ENCODE measurements around the gene JOSD1. TPM values are rescaled to one million over a fixed set of nuclear protein-coding genes. Genes with fewer than 3 reads are reported as not detected.

Gene JOSD1
- total and polyA plus RNA-seq, 2 experiments from 2014 or later, result 18.6 to 104 TPM

DNA sequence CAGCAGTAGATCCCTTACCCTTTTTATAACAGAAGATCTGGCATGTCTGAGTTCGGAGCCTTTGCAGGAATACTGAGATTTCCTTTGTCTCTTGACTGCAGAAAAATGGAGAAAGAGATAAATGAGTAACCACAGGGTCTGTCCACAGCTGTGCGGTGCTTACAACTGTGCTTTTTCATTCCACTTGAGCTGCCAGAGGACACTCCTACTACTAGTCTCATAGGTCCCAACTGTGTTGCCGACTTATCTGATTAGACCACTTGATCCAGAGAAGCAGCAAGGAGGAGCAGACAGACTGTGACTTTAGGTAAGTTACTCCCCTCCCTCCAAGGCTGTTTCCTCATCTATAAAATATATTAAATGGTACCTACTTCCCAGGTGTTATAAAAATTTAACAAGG lies 62.0 kb downstream of the JOSD1 start:
- TF ChIP-seq, protein P1, sequence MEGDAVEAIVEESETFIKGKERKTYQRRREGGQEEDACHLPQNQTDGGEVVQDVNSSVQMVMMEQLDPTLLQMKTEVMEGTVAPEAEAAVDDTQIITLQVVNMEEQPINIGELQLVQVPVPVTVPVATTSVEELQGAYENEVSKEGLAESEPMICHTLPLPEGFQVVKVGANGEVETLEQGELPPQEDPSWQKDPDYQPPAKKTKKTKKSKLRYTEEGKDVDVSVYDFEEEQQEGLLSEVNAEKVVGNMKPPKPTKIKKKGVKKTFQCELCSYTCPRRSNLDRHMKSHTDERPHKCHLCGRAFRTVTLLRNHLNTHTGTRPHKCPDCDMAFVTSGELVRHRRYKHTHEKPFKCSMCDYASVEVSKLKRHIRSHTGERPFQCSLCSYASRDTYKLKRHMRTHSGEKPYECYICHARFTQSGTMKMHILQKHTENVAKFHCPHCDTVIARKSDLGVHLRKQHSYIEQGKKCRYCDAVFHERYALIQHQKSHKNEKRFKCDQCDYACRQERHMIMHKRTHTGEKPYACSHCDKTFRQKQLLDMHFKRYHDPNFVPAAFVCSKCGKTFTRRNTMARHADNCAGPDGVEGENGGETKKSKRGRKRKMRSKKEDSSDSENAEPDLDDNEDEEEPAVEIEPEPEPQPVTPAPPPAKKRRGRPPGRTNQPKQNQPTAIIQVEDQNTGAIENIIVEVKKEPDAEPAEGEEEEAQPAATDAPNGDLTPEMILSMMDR (IDR thresholded peaks at IDR 0.05; ENCODE audit: poor library complexity), result no peak
- TF ChIP-seq EZH2 (IDR thresholded peaks at IDR 0.05; ENCODE audit: borderline replicate concordance) (no peak), EZH2phosphoT487 (IDR thresholded peaks at IDR 0.05; ENCODE audit: low read depth, severe bottlenecking, unreplicated experiment) (no peak)
- Histone ChIP-seq H2AFZ (no peak overlapping the region), H3K9me3 (ENCODE audit: low read depth) (no peaks in the 10 kb centered on the region), H3K4me2 (no peak overlapping the region), H4K20me1 (ENCODE audit: insufficient read depth, poor library complexity, severe bottlenecking) (no peaks in the 10 kb centered on the region), H3K4me3 (no peak overlapping the region), H3K27me3 (no peaks in the 10 kb centered on the region), H3K79me2 (no peaks in the 10 kb centered on the region), H3K27ac (no peak overlapping the region), H3K36me3 (replicated peaks; ENCODE audit: insufficient read depth, low read depth) (no peaks in the 10 kb centered on the region), H3K9me2 (replicated peaks; ENCODE audit: insufficient read depth) (no peaks in the 10 kb centered on the region), H3K4me1 (ENCODE audit: insufficient read depth) (no peaks in the 10 kb centered on the region)
- no peak for DNase-seq (ENCODE audit: low spot score)
- 41% methylated on average over 3 of the region's 3 CpGs for WGBS (ENCODE audit: low lambda C conversion rate, missing lambda C conversion rate)

DNA sequence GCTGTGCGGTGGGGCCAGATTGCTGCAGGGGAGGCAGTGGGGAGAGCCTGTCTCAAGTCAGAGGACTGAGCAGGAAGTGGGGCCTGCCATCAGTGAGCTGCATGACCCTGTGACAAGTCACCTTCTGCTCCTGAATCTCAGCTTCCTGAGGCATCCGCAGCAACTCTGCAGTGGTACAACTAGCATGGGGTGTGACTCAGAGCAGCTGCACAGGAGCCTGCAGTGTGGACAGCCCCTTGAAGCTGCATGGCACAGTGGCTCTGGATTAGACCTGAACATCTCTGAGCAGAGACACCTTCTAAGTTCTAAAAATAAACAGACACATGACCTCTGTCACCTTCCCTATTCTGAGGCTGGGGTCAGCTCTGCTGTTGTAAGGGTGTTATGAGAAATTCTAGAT lies 62.5 kb downstream of the JOSD1 start:
- H3K9me3 ChIP-seq (ENCODE audit: low read depth), result no peaks in the 10 kb centered on the region
- no peaks in the 10 kb centered on the region for H3K9me2 ChIP-seq (replicated peaks; ENCODE audit: insufficient read depth)
- no peak overlapping the region for H3K4me3 ChIP-seq
- H2AFZ ChIP-seq, result no peak overlapping the region
- no peaks in the 10 kb centered on the region for H3K27me3 ChIP-seq
- H3K36me3 ChIP-seq (replicated peaks; ENCODE audit: insufficient read depth, low read depth), result no peaks in the 10 kb centered on the region
- TF ChIP-seq, protein P1 (IDR thresholded peaks at IDR 0.05; ENCODE audit: poor library complexity), result no peak
- no peak for TF ChIP-seq EZH2 (IDR thresholded peaks at IDR 0.05; ENCODE audit: borderline replicate concordance)
- no peak for TF ChIP-seq EZH2phosphoT487 (IDR thresholded peaks at IDR 0.05; ENCODE audit: low read depth, severe bottlenecking, unreplicated experiment)
- H3K4me2 ChIP-seq, result no peak overlapping the region
- H3K79me2 ChIP-seq, result no peaks in the 10 kb centered on the region
- H4K20me1 ChIP-seq (ENCODE audit: insufficient read depth, poor library complexity, severe bottlenecking), result no peaks in the 10 kb centered on the region
- WGBS (ENCODE audit: low lambda C conversion rate, missing lambda C conversion rate), result 93% methylated on average over 2 of the region's 2 CpGs
- no peaks in the 10 kb centered on the region for H3K4me1 ChIP-seq (ENCODE audit: insufficient read depth)
- DNase-seq (ENCODE audit: low spot score), result no peak
- no peak overlapping the region for H3K27ac ChIP-seq

Small RNA genes lying within 50 kb of the gene (small RNA-seq; reads per million reads assigned to genes)
- not detected for gene AL021707.8

Other genes with a start within 250 kb of the JOSD1 start
- gene KCNJ4, start 245.7 kb downstream of the JOSD1 start, total RNA-seq, result 0.24 and 0.50 TPM in 2 replicates
- 0.08 and 0.30 TPM in 2 replicates for gene KCNJ4, start 245.7 kb downstream of the JOSD1 start, polyA plus RNA-seq
- 92.4 and 98.9 TPM in 2 replicates for gene KDELR3, start 232.8 kb downstream of the JOSD1 start, total RNA-seq
- 169 and 171 TPM in 2 replicates for gene KDELR3, start 232.8 kb downstream of the JOSD1 start, polyA plus RNA-seq
- 432 and 433 TPM in 2 replicates for gene DDX17, start 194.6 kb downstream of the JOSD1 start, total RNA-seq
- 42.3 and 50.1 TPM in 2 replicates for gene DDX17, start 194.6 kb downstream of the JOSD1 start, polyA plus RNA-seq
- 0.80 and 3.0 TPM in 2 replicates for gene DMC1, start 130.8 kb downstream of the JOSD1 start, total RNA-seq
- gene DMC1, start 130.8 kb downstream of the JOSD1 start, polyA plus RNA-seq, result 0.21 and 0.74 TPM in 2 replicates
- gene FAM227A, start 44.6 kb downstream of the JOSD1 start, total RNA-seq, result 1.1 and 2.9 TPM in 2 replicates
- 0.51 and 2.3 TPM in 2 replicates for gene FAM227A, start 44.6 kb downstream of the JOSD1 start, polyA plus RNA-seq
- 19.7 and 20.5 TPM in 2 replicates for gene CBY1, start 44.3 kb downstream of the JOSD1 start, total RNA-seq
- gene CBY1, start 44.3 kb downstream of the JOSD1 start, polyA plus RNA-seq, result 35.8 and 39.4 TPM in 2 replicates
- 57.7 and 76.3 TPM in 2 replicates for gene TOMM22, start 19.0 kb downstream of the JOSD1 start, total RNA-seq
- 70.6 and 80.3 TPM in 2 replicates for gene TOMM22, start 19.0 kb downstream of the JOSD1 start, polyA plus RNA-seq
- 26.0 and 36.8 TPM in 2 replicates for gene GTPBP1, start 5.0 kb upstream of the JOSD1 start, total RNA-seq
- gene GTPBP1, start 5.0 kb upstream of the JOSD1 start, polyA plus RNA-seq, result 28.6 and 30.8 TPM in 2 replicates
- gene SUN2, start 55.1 kb upstream of the JOSD1 start, total RNA-seq, result 52.4 and 56.1 TPM in 2 replicates
- gene SUN2, start 55.1 kb upstream of the JOSD1 start, polyA plus RNA-seq, result 55.9 and 70.8 TPM in 2 replicates
- 11.9 and 15.5 TPM in 2 replicates for gene DNAL4, start 93.2 kb upstream of the JOSD1 start, total RNA-seq
- gene DNAL4, start 93.2 kb upstream of the JOSD1 start, polyA plus RNA-seq, result 19.3 and 21.5 TPM in 2 replicates
- gene NPTXR, start 143.1 kb upstream of the JOSD1 start, total RNA-seq, result 3.1 and 3.8 TPM in 2 replicates
- 3.3 TPM in 2 replicates for gene NPTXR, start 143.1 kb upstream of the JOSD1 start, polyA plus RNA-seq
- gene CBX6, start 171.3 kb upstream of the JOSD1 start, total RNA-seq, result 30.7 and 42.9 TPM in 2 replicates
- gene CBX6, start 171.3 kb upstream of the JOSD1 start, polyA plus RNA-seq, result 40.6 and 45.4 TPM in 2 replicates